Calu3 (cell line): Measurements from ENCODE around the gene PRRG4. TPM values are rescaled to one million over a fixed set of nuclear protein-coding genes. Genes with fewer than 3 reads are reported as not detected.
A peak's percentile ranks its signal among the peaks of the same experiment; 100 is the strongest.
"Not testable (repeated sequence)": the region's sequence is repeated elsewhere in the genome, so short reads cannot be mapped to it uniquely, and the experiment has no call there.

ENCODE experiments used
- Bru-seq: library from RNA; stranded (reverse); fragments of 400-500 nt; gene quantifications from one replicate; lab custom pipeline; 2021; lab: Mats Ljungman, UMichigan
- BruChase-seq, 2 experiments: library from RNA; stranded (reverse); fragments of 400-500 nt; gene quantifications; one replicate each; lab custom pipeline; 2021; lab: Mats Ljungman, UMichigan
- BruUV-seq: library from RNA; stranded (reverse); fragments of 400-500 nt; replicated peaks from 2 replicates; lab custom pipeline; 2021; lab: Mats Ljungman, UMichigan
- CTCF ChIA-PET: fragments of 300-600 bp; sonication (Branson Sonifier 250); formaldehyde crosslinking; loops from one replicate; lab custom pipeline; 2022; ENCODE audit warnings: antibody characterized with exemption; lab: Charles Lee
- DNase-seq: peaks from one replicate; pipeline ENCODE4 v3.0.0; 2022
- H3K27ac Mint-ChIP-seq: one replicate; pipeline ENCODE4 v1.8.0; 2022; ENCODE audit warnings: mixed read lengths; ENCODE audit not compliant: unreplicated experiment
- H3K27me3 Mint-ChIP-seq: one replicate; pipeline ENCODE4 v1.8.0; 2022; ENCODE audit warnings: mixed read lengths; ENCODE audit not compliant: unreplicated experiment
- H3K36me3 Mint-ChIP-seq: one replicate; pipeline ENCODE4 v1.8.0; 2022; ENCODE audit warnings: mild to moderate bottlenecking, moderate library complexity, mixed read lengths; ENCODE audit not compliant: insufficient read depth, unreplicated experiment
- H3K4me1 Mint-ChIP-seq: one replicate; pipeline ENCODE4 v1.8.0; 2022; ENCODE audit warnings: mild to moderate bottlenecking, low read depth, mixed read lengths; ENCODE audit not compliant: unreplicated experiment
- H3K4me3 Mint-ChIP-seq: one replicate; pipeline ENCODE4 v1.8.0; 2022; ENCODE audit warnings: mild to moderate bottlenecking, low read depth, moderate library complexity, mixed read lengths; ENCODE audit not compliant: unreplicated experiment
- H3K9me3 Mint-ChIP-seq: one replicate; pipeline ENCODE4 v1.8.0; 2022; ENCODE audit warnings: low read depth, mixed read lengths; ENCODE audit not compliant: unreplicated experiment
- CTCF ChIP-seq: fragments of 200-600 bp; IDR thresholded peaks from one replicate; pipeline ENCODE4 v1.8.0; 2022; ENCODE audit warnings: antibody characterized with exemption; ENCODE audit not compliant: unreplicated experiment
- intact Hi-C: fragments of 100-400 bp; cut with micrococcal nuclease; formaldehyde crosslinking; loops from one replicate; pipeline ENCODE4 v1.10.0; 2022; ENCODE audit not compliant: unreplicated experiment
- long read RNA-seq: library from polyadenylated mRNA; stranded (forward); transcript quantifications from one replicate; pipeline ENCODE4 v2.0.0, GENCODE V29; 2022
- total RNA-seq: library from RNA; stranded (reverse); gene quantifications from 2 replicates; pipeline ENCODE4 v1.2.3, GENCODE V29; 2022

PRRG4 gene
- total RNA-seq (22.9 and 23.9 TPM in 2 replicates), Bru-seq, nascent RNA (percentile 81 among the genes with signal in this experiment), BruChase-seq, experiment 1, labeled RNA remaining after a 6-hour chase (percentile 96 among the genes with signal in this experiment), BruChase-seq, experiment 2, labeled RNA remaining after a 2-hour chase (percentile 92 among the genes with signal in this experiment)
- long read RNA-seq, full-length matches to known transcripts, result 5 of 12 reads
- long read RNA-seq, partial matches to known transcripts, result 0 of 12 reads
- long read RNA-seq, other reads (novel, unspliced or antisense), result 7 of 12 reads

- peaks cover 35% of the 10 kb centered on the region for H3K36me3 Mint-ChIP-seq
- intact Hi-C loops, result loop anchor here (2.0 kb wide), 1 partner anchor 21 kb away; no protein-coding TSS in a partner anchor
- DNase-seq, result peak; percentile 88
- peak within 1 kb of the TSS; percentile 87 for H3K4me3 Mint-ChIP-seq
- H3K27ac Mint-ChIP-seq, result peak within 1 kb of the TSS; percentile 43
- H3K4me1 Mint-ChIP-seq, result peaks cover 31% of the 10 kb centered on the region
- TF ChIP-seq CTCF, result no peak
- CTCF ChIA-PET, result interaction anchor here (0.9 to 1.0 kb wide), 2 partner anchors 8 to 9 kb away, joined by 4 read pairs; no protein-coding TSS in a partner anchor
- H3K9me3 Mint-ChIP-seq, result no peaks in the 10 kb centered on the region
- no peaks in the 10 kb centered on the region for H3K27me3 Mint-ChIP-seq
- no TSS peak for BruUV-seq
Measured at GRCh38 chr11:32829680-32830412, at the start of gene PRRG4. Gene PRRG4, plus strand, starts transcription at chr11:32829927. Its CDS starts 603 bp downstream, at chr11:32830530.

GRCh38 chr11:32780839-32781238, 48.9 kb upstream of the PRRG4 start:
- H3K36me3 Mint-ChIP-seq, CTCF ChIA-PET, DNase-seq, BruUV-seq, H3K4me3 Mint-ChIP-seq, H3K27ac Mint-ChIP-seq, H3K9me3 Mint-ChIP-seq, H3K27me3 Mint-ChIP-seq, intact Hi-C loops: not testable (repeated sequence)
- H3K4me1 Mint-ChIP-seq, result peaks cover 10% of the 10 kb centered on the region

- BruUV-seq, result no TSS peak
- H3K27me3 Mint-ChIP-seq, result no peaks in the 10 kb centered on the region
Measured at GRCh38 chr11:32781721-32782120, 48.0 kb upstream of the PRRG4 start.

GRCh38 chr11:32785262-32785661, 44.5 kb upstream of the PRRG4 start:
- DNase-seq, result no peak
- intact Hi-C loops, result no loop called here
- no peak for TF ChIP-seq CTCF
- BruUV-seq, result no TSS peak
- H3K4me1 Mint-ChIP-seq, result no peaks in the 10 kb centered on the region
- H3K27ac Mint-ChIP-seq, result no peak overlapping the region
- H3K36me3 Mint-ChIP-seq, result no peaks in the 10 kb centered on the region
- CTCF ChIA-PET, result no interaction called here
- no peak overlapping the region for H3K4me3 Mint-ChIP-seq
- H3K9me3 Mint-ChIP-seq, result no peaks in the 10 kb centered on the region
- H3K27me3 Mint-ChIP-seq, result no peaks in the 10 kb centered on the region

More at GRCh38 chr11:32781721-32782120, 48.0 kb upstream of the PRRG4 start:
- TF ChIP-seq CTCF, result no peak
- intact Hi-C loops, result no loop called here
- H3K36me3 Mint-ChIP-seq, result no peaks in the 10 kb centered on the region
- H3K27ac Mint-ChIP-seq, result no peak overlapping the region
- no peaks in the 10 kb centered on the region for H3K9me3 Mint-ChIP-seq
- CTCF ChIA-PET, result no interaction called here
- H3K4me1 Mint-ChIP-seq, result peaks cover 1% of the 10 kb centered on the region
- DNase-seq, result no peak
- H3K4me3 Mint-ChIP-seq, result no peak overlapping the region
